HEK293 (cell line): ENCODE measurements around the gene CAP2.

Source experiments
- CTCF ChIA-PET: fragments of 350-600 bp; formaldehyde crosslinking; extraction: SDS; loops from one replicate; lab custom pipeline; 2021; ENCODE audit warnings: antibody characterized with exemption; lab: Yijun Ruan, JAX
- POLR2A ChIA-PET: fragments of 300-600 bp; formaldehyde crosslinking; extraction: SDS; loops from one replicate; lab custom pipeline; 2020; ENCODE audit warnings: antibody characterized with exemption, inconsistent platforms; lab: Yijun Ruan, JAX
- H3K27ac ChIP-seq: fragments of 200-500 bp; sonication (Bioruptor generic); 2 replicates; pipeline ENCODE4 v1.5.1; 2014; ENCODE audit warnings: low read depth, low read length, control low read depth, inconsistent platforms; ENCODE audit errors: extremely low read depth
- H3K36me3 ChIP-seq, 2 experiments: fragments of 200-500 bp in 1 of 2; sonication (Bioruptor generic) in 1 of 2; 1 replicate in 1 of 2; 2 replicates in 1 of 2; pipeline ENCODE4 v1.5.1; 2014 to 2017; ENCODE audit warnings: inconsistent platforms in 2 of 2, low read length in 2 of 2; ENCODE audit not compliant: control insufficient read depth in 2 of 2, insufficient read depth in 1 of 2
- H3K4me1 ChIP-seq: fragments of 200-500 bp; sonication (Bioruptor generic); 2 replicates; pipeline ENCODE4 v1.5.1; 2014; ENCODE audit warnings: mild to moderate bottlenecking, low read length, inconsistent platforms; ENCODE audit not compliant: control insufficient read depth, insufficient read depth
- H3K4me3 ChIP-seq: 2 replicates; pipeline ENCODE4 v1.5.1; 2011; ENCODE audit warnings: low read depth, mild to moderate bottlenecking, control low read depth, low read length, moderate library complexity
- H3K9me3 ChIP-seq: fragments of 200-500 bp; sonication (Bioruptor generic); 2 replicates; pipeline ENCODE4 v1.5.1; 2014; ENCODE audit warnings: low read depth, low read length, inconsistent platforms; ENCODE audit not compliant: control insufficient read depth, insufficient read depth
- GFI1B ChIP-seq: fragments of 450-650 bp; formaldehyde crosslinking; IDR thresholded peaks from 2 replicates; pipeline ENCODE4 v1.5.1; 2016; ENCODE audit warnings: missing biosample characterization, missing genetic modification characterization
- GLI2 ChIP-seq: fragments of 450-650 bp; formaldehyde crosslinking; IDR thresholded peaks from 2 replicates; pipeline ENCODE4; 2017; ENCODE audit warnings: missing biosample characterization, missing genetic modification characterization, low read depth, borderline replicate concordance
- KLF17 ChIP-seq: fragments of 450-650 bp; formaldehyde crosslinking; IDR thresholded peaks from 2 replicates; pipeline ENCODE4 v1.5.1; 2016; ENCODE audit warnings: missing biosample characterization, missing genetic modification characterization
- PRDM1 ChIP-seq: fragments of 450-650 bp; formaldehyde crosslinking; IDR thresholded peaks from 2 replicates; pipeline ENCODE4; 2016; ENCODE audit warnings: missing biosample characterization, missing genetic modification characterization
- PRDM10 ChIP-seq: fragments of 450-650 bp; formaldehyde crosslinking; IDR thresholded peaks from 2 replicates; pipeline ENCODE4 v1.5.1; 2016; ENCODE audit warnings: missing biosample characterization, missing genetic modification characterization
- RBAK ChIP-seq: fragments of 450-650 bp; formaldehyde crosslinking; IDR thresholded peaks from 2 replicates; pipeline ENCODE4 v1.5.1; 2016; ENCODE audit warnings: missing biosample characterization, missing genetic modification characterization
- SP3 ChIP-seq: fragments of 450-650 bp; formaldehyde crosslinking; IDR thresholded peaks from 2 replicates; pipeline ENCODE4 v1.5.1; 2016; ENCODE audit warnings: missing biosample characterization, missing genetic modification characterization
- ZBTB6 ChIP-seq: fragments of 450-650 bp; formaldehyde crosslinking; IDR thresholded peaks from 2 replicates; pipeline ENCODE4 v1.5.1; 2017; ENCODE audit warnings: missing biosample characterization, missing genetic modification characterization
- ZEB2 ChIP-seq: fragments of 450-650 bp; formaldehyde crosslinking; IDR thresholded peaks from 2 replicates; pipeline ENCODE4 v1.5.1; 2016; ENCODE audit warnings: missing biosample characterization, missing genetic modification characterization
- ZNF155 ChIP-seq: fragments of 450-650 bp; formaldehyde crosslinking; IDR thresholded peaks from 2 replicates; pipeline ENCODE4 v1.5.1; 2016; ENCODE audit warnings: missing biosample characterization, missing genetic modification characterization
- ZNF169 ChIP-seq: fragments of 450-650 bp; formaldehyde crosslinking; IDR thresholded peaks from 2 replicates; pipeline ENCODE4 v1.5.1; 2016; ENCODE audit warnings: missing biosample characterization, missing genetic modification characterization
- ZNF2 ChIP-seq: fragments of 450-650 bp; formaldehyde crosslinking; IDR thresholded peaks from 2 replicates; pipeline ENCODE4 v1.5.1; 2016; ENCODE audit warnings: missing biosample characterization, missing genetic modification characterization
- ZNF311 ChIP-seq: fragments of 450-650 bp; formaldehyde crosslinking; IDR thresholded peaks from 2 replicates; pipeline ENCODE4 v1.5.1; 2017; ENCODE audit warnings: missing biosample characterization, missing genetic modification characterization, borderline replicate concordance
- ZNF449 ChIP-seq: fragments of 450-650 bp; formaldehyde crosslinking; IDR thresholded peaks from 2 replicates; pipeline ENCODE4 v1.5.1; 2017; ENCODE audit warnings: missing biosample characterization, mild to moderate bottlenecking, missing genetic modification characterization, moderate library complexity
- ZNF510 ChIP-seq: fragments of 450-650 bp; formaldehyde crosslinking; IDR thresholded peaks from 2 replicates; pipeline ENCODE4 v1.5.1; 2018; ENCODE audit warnings: mild to moderate bottlenecking, missing genetic modification characterization, missing biosample characterization; ENCODE audit not compliant: insufficient replicate concordance
- ZNF514 ChIP-seq: fragments of 450-650 bp; formaldehyde crosslinking; IDR thresholded peaks from 2 replicates; pipeline ENCODE4 v1.5.1; 2016; ENCODE audit warnings: missing biosample characterization, missing genetic modification characterization
- ZNF701 ChIP-seq: fragments of 450-650 bp; formaldehyde crosslinking; IDR thresholded peaks from 2 replicates; pipeline ENCODE4 v1.5.1; 2016; ENCODE audit warnings: missing biosample characterization, missing genetic modification characterization
- ZNF747 ChIP-seq: fragments of 450-650 bp; formaldehyde crosslinking; IDR thresholded peaks from 2 replicates; pipeline ENCODE4 v1.5.1; 2016; ENCODE audit warnings: missing biosample characterization, missing genetic modification characterization
- ZNF777 ChIP-seq: fragments of 450-650 bp; formaldehyde crosslinking; IDR thresholded peaks from 2 replicates; pipeline ENCODE4 v1.5.1; 2017; ENCODE audit warnings: missing biosample characterization, missing genetic modification characterization, borderline replicate concordance
- ZSCAN4 ChIP-seq: fragments of 450-650 bp; formaldehyde crosslinking; IDR thresholded peaks from 2 replicates; pipeline ENCODE4 v1.5.1; 2017; ENCODE audit warnings: missing biosample characterization, missing genetic modification characterization

CAP2 gene

GRCh38 chr6:17501442-17501841 lies 108.0 kb downstream of the CAP2 start:
- Histone ChIP-seq H3K27ac (no peak overlapping the region), H3K36me3 (no peaks in the 10 kb centered on the region), H3K9me3 (no peaks in the 10 kb centered on the region), H3K4me1 (peaks cover 10% of the 10 kb centered on the region; the same call in 1 of the 2 replicates), H3K4me3 (no peak overlapping the region)
- TF ChIP-seq ZNF701: no peak
- no peak for TF ChIP-seq ZBTB6 (tag by site-specific recombination)
- TF ChIP-seq GLI2 (tag by site-specific recombination): no peak
- TF ChIP-seq SP3 (tag by site-specific recombination): no peak
- no peak for TF ChIP-seq ZNF514 (tag by site-specific recombination)
- POLR2A ChIA-PET: no interaction called here
- CTCF ChIA-PET: no interaction called here

GRCh38 chr6:17501982-17502704 lies 108.7 kb downstream of the CAP2 start:
- no peak for TF ChIP-seq ZNF449 (tag by site-specific recombination)
- TF ChIP-seq ZNF311 (tag by site-specific recombination): no peak
- no peak for TF ChIP-seq ZNF777
- no peak for TF ChIP-seq KLF17 (tag by site-specific recombination)
- no peak for TF ChIP-seq ZNF155
- no peak for TF ChIP-seq ZBTB6 (tag by site-specific recombination)
- TF ChIP-seq GFI1B (tag by site-specific recombination): no peak
- no peak for TF ChIP-seq ZEB2 (tag by site-specific recombination)
- no peak for TF ChIP-seq PRDM1 (tag by site-specific recombination)
- no peak for TF ChIP-seq ZNF510 (tag by site-specific recombination)
- TF ChIP-seq ZSCAN4 (tag by site-specific recombination): no peak
- no peak for TF ChIP-seq PRDM10 (tag by site-specific recombination)
- no peak for TF ChIP-seq ZNF169 (tag by site-specific recombination)
- no peak for TF ChIP-seq RBAK (tag by site-specific recombination)
- no peak for TF ChIP-seq ZNF747
- TF ChIP-seq ZNF701: no peak
- TF ChIP-seq ZNF2: no peak
- Histone ChIP-seq H3K9me3 (no peaks in the 10 kb centered on the region), H3K4me3 (no peak overlapping the region), H3K4me1 (peaks cover 9% of the 10 kb centered on the region; the same call in 1 of the 2 replicates), H3K27ac (no peak overlapping the region), H3K36me3 (no peaks in the 10 kb centered on the region)
- POLR2A ChIA-PET: interaction anchor here (0.6 kb wide), 1 partner anchor 9 kb away, joined by 3 read pairs; no protein-coding TSS in a partner anchor
- CTCF ChIA-PET: interaction anchor here (1.3 kb wide), 1 partner anchor 345 kb away, joined by 5 read pairs; no protein-coding TSS in a partner anchor
